HG02571 (cell line): ENCODE results near the gene KLHL29.
"Not testable (repeated sequence)": the region's sequence is repeated elsewhere in the genome, so short reads cannot be mapped to it uniquely, and the experiment has no call there.

Source experiments
- ATAC-seq: cut with Tn5 transposase; IDR thresholded peaks from one replicate; pipeline ENCODE4 v1.9.1; 2021; ENCODE audit warnings: mild to moderate bottlenecking, moderate library complexity; ENCODE audit not compliant: unreplicated experiment

The KLHL29 gene

GRCh38 chr2:23698721-23699579 lies 314.0 kb downstream of the KLHL29 start:
- ATAC-seq: no peak

DNA sequence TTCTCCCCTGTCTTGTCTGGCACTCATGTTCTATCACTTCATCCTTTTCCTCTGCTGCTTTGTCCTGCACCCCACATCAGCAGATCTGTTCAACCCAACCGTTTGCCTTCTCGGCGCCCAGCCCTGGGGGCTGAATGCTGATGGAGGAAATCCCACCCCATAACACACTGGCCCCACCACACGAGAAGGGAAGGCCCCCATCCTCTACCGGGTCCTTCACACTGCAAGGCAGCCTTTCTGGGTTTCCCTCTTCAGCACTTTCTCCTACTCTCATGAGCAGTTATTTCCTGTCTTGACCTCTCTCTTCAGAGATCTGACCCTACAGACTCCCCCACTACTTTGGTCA lies 314.6 kb downstream of the KLHL29 start:
- no peak for ATAC-seq

- no peak for ATAC-seq
Observed at GRCh38 chr2:23700627-23701026, 315.6 kb downstream of the KLHL29 start.

GRCh38 chr2:23703037-23703582 lies 318.1 kb downstream of the KLHL29 start:
- no peak for ATAC-seq

DNA sequence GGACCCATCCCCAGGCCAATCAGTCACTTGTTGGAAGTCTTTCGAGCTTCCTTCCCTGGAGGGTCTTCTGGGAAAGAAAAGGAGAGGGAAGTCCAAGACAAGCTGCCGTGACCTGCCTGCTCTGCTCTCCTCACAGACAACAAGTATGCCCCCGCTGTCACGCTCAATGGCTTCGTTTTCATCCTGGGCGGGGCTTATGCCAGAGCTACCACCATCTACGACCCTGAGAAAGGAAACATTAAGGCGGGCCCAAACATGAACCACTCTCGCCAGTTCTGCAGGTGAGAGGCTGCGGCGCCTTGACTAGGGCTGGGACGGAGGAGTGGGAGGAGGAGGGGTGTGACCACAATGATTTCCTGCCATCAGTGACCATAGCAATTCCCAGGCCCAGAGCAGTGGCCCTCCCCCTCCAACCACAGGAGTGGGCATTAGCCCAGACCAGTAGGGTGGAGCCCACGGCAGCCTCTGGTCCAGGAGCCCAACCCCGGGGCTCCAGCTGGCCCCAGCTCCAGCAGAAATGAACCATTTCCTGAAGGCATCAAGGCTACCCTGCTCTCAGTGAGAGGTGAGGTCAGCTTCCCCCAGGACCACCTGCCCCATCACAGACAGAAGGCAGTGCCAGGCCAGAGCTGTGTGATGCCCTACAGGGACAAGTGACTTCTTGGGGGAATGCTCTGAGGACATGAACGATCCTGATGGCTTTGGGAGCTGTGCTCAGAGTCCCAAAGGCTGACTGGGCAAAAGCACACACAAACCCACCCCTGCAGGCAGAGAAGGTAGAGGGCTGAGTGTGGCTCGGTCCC lies 318.8 kb downstream of the KLHL29 start:
- ATAC-seq: no peak

GRCh38 chr2:23705771-23706612 lies 321.0 kb downstream of the KLHL29 start:
- no peak for ATAC-seq

DNA sequence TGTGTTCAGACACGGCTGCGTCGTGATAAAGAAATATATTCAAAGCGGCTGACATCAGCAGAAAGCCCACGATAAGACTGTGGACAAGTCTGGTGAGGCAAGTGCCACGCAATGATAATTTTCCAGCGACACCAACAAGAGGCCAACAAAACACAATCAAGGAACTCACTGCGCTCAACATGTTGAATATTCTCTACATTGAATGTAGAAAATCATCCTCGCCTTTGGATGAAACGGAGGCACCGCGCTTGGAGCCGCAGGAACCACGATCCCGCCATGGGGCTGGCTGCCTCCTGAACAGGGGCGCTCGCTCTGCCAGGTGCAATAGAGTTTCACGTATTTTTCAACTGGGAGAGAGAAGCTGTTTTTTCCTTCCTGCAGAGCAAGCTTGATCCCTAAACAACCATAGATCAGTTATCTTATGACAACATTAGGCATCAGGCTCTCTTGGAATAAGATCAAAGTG lies 321.7 kb downstream of the KLHL29 start:
- no peak for ATAC-seq

GRCh38 chr2:23707096-23707495 lies 322.1 kb downstream of the KLHL29 start:
- ATAC-seq: no peak

DNA sequence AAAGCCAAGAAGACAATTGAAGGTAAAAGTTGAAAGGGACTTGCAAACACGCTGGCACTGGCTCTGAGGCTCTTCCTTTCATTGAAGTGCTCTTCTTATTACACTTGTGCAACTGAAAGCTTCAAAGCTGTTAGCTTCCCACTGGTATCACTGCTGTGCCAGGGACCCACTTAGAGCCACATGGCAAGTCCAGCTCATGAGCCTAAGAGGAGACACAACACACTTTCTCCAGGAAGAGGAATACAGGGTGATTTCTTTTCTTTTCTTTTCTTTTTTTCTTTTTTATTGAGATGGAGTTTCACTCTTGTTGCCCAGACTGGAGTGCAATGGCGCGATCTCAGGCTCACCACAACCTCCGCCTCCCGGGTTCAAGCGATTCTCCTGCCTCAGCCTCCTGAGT lies 323.8 kb downstream of the KLHL29 start:
- no peak for ATAC-seq

- ATAC-seq: no peak
Observed at GRCh38 chr2:23709311-23709710, 324.3 kb downstream of the KLHL29 start.

DNA sequence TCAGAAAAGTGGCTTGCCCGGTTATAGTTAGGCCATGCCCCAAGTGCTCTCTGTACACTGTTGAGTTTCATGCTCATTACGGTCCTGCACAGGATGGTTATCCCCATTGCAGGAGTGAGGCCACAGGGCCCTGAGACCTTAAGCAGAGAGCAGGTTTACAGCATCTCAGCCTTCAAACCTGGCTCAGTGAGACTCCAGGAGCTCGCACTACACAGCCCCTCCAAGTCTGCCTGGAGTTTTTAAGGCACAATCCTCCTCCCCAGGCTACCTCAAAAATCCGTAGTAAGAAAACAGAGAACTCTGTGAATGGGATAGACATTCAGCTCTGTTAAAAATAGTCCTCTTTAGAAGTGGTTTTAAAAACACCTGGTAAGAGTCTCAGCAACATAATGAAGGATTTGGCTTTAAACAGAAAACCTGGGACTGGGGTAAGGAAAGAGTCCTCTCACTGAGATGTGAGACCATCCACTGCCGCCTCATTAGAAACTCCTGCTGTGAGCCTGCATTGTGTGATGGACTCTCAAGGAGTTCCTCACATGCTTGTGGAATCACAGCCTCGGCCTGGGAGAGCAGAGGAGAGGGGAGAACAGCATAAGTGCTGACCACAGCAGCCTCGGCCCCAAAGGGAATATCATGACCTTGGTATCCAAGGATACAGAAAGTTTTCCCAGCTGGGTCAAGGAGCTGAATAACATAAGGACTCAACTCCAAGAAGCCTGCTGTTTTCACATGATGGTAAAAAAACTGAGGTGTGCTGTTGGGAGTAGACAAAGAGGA lies 327.2 kb downstream of the KLHL29 start:
- no peak for ATAC-seq

GRCh38 chr2:23712756-23713151 lies 327.8 kb downstream of the KLHL29 start:
- ATAC-seq: no peak

- ATAC-seq: no peak
Observed at GRCh38 chr2:23713351-23713750, 328.4 kb downstream of the KLHL29 start.

- ATAC-seq: no peak
Observed at GRCh38 chr2:23718931-23719700, 334.1 kb downstream of the KLHL29 start.

DNA sequence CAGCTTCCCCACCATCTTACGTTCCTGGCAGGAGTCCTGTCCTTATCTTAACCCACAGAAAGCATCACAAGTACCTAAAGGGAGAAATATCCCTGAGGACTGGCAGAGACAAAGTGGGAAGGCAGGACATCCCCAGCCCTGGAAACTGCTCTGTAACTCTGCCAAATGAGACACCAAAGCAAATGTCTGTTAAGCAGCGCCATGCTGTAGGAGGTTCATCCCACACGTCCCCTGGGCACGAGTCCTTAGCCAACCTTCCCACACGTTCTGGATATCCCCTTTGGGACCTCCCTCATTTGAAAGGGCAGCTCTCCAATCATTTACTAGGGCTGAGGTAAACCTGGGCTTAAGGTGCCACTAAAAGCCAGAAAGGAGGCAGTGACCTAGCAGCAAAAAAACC lies 334.7 kb downstream of the KLHL29 start:
- ATAC-seq: no peak

DNA sequence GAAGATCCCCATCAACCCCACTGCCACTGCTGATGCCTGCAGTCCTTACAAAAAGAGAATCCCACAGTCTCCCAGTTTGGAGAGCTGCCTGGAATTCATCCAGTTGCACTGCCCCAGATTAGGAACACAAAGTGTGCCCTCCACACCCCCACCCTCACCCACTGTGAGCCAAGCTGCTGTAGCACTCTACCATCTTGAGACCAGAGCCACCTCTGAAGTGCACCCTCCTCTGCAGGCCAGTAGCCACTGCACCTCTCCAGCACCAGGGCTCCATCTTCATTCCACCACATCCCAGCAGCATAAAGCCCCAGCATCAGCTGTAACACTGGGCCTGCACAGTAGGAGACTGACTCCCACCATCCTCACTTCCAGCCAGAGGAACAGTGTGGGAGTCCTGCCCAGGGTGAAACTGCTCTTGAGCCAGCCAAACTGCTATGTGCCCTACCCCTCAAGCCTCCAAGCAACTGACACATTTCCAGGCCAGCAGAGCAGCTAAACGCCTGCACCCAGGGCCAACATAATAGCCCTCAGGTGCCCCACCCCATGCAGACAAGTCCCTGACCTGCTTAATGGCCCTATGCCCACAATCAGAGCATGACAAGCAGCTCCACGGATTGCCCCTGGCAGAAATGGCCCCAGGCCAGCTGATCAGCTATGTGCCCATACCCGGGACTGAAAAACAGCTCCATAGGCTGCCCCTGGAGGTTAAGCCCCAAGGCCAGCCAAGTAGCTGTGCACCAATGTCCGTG lies 335.9 kb downstream of the KLHL29 start:
- no peak for ATAC-seq

- no peak for ATAC-seq
Observed at GRCh38 chr2:23721454-23721826, 336.5 kb downstream of the KLHL29 start.

DNA sequence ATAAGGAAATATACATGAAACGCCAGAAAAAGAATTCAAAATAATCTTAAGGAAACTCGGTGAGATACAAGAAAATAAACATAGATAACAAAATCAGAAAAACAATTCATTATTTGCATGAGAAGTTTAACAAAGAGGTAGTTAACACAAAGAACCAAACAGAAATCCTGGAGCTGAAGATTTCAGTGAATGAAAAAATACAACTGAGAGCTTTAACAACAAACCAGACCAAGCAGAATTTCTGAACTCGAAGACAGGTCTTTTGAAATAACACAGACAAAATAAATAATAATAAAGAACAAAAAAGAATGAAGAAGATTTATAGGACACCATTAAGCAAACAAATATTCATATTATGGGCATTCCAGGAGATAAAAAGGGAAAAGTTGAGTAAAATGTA lies 337.3 kb downstream of the KLHL29 start:
- no peak for ATAC-seq

GRCh38 chr2:23723029-23723428 lies 338.1 kb downstream of the KLHL29 start:
- ATAC-seq: not testable (repeated sequence)
